Naive B cell (primary cell): ENCODE results near the gene TRIM33. TPM values are rescaled to one million over a fixed set of nuclear protein-coding genes. Genes with fewer than 3 reads are reported as not detected.
A peak's percentile ranks its signal among the peaks of the same experiment; 100 is the strongest.

Experiments used
- ATAC-seq, 2 donors: fragments of 150-1000 bp; cut with Tn5 transposase; 2 replicates each; pipeline ENCODE4 v1.10.0; 2021; ENCODE audit warnings: low read depth in 2 of 2, mild to moderate bottlenecking in 2 of 2, moderate library complexity in 2 of 2
- DNase-seq: peaks from one replicate; pipeline ENCODE4 v3.0.0; 2022
- H3K27ac Mint-ChIP-seq, 6 donors: one replicate each; pipeline ENCODE4 v1.8.0; 2020 to 2022; ENCODE audit warnings: mild to moderate bottlenecking in 6 of 6, mixed read lengths in 6 of 6, moderate library complexity in 5 of 6, inconsistent platforms in 2 of 6
- H3K27me3 Mint-ChIP-seq, 3 donors: one replicate each; pipeline ENCODE4 v1.8.0; 2021 to 2022; ENCODE audit warnings: mixed read lengths in 3 of 3, mild to moderate bottlenecking in 1 of 3
- H3K36me3 Mint-ChIP-seq, 2 donors: one replicate each; pipeline ENCODE4 v1.8.0; 2020 to 2022; ENCODE audit warnings: mixed read lengths in 2 of 2, inconsistent platforms in 1 of 2, mild to moderate bottlenecking in 1 of 2
- H3K4me1 Mint-ChIP-seq, 3 donors: one replicate each; pipeline ENCODE4 v1.8.0; 2020 to 2022; ENCODE audit warnings: mixed read lengths in 3 of 3, inconsistent platforms in 1 of 3, mild to moderate bottlenecking in 1 of 3, moderate library complexity in 1 of 3
- H3K4me3 Mint-ChIP-seq, 8 donors: one replicate each; pipeline ENCODE4 v1.8.0; 2020 to 2022; ENCODE audit warnings: mild to moderate bottlenecking in 8 of 8, mixed read lengths in 8 of 8, moderate library complexity in 8 of 8, inconsistent platforms in 2 of 8
- H3K9me3 Mint-ChIP-seq, 7 donors: one replicate each; pipeline ENCODE4 v1.8.0; 2020 to 2022; ENCODE audit warnings: mixed read lengths in 7 of 7, mild to moderate bottlenecking in 5 of 7, inconsistent platforms in 2 of 7, moderate library complexity in 1 of 7
- polyA plus RNA-seq, 6 donors: library from polyadenylated mRNA; unstranded; fragments of 300-500 nt; fragmentation: Illumina TruSeq; gene quantifications; one replicate each; pipeline ENCODE4 v1.2.3, GENCODE V29; 2021; ENCODE audit warnings: low read depth in 6 of 6

Gene TRIM33
- polyA plus RNA-seq: 10 to 100 TPM; 35.8 to 52.9 (median 46.6) TPM

DNA sequence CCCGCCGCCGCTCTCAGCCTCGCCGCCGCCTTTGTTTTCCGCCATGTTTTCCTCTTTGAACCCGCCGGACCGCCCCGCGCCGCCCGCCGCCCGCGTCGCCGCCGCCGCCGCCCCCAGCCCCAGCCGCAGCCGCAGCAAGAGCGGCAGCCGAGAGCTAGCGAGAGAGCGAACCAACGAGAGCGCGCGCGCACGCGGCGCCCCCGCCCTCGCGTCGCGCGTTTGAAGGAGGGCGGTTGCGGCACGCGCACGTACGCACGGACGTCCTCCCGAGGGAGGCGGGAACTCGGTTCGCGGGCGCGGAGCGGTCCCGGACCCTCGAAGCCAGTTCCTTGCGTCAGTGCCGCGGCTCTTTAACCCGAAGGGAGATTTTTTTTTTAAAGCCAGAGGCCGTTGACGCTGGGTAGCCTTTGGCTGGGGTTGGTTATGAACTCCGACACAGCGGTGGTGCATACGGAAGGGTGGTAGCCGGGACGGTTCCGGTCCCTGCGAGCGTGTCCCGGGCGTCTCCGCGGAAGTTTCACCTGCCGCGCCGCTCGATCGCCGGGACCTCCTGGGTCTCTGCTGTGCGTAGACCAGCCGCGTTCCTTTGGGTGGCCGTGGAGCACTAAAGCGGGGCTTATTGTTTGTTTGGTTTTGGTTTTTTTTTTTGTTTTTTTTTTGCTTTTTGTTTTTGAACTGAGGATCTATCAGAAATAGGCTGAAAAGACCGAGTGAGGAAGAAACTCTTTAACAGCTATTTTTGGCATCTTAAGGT, at the start of gene TRIM33:
Gene TRIM33 (minus strand): TSS at position 172 of the 754 bp plus-strand sequence. CDS start 127 bp downstream, at position 45.
- Mint-ChIP-seq H3K27ac (peak within 1 kb of the TSS; percentile 99 to 100 (median 100)), H3K4me3 (peak within 1 kb of the TSS; percentile 79 to 100 (median 98)), H3K36me3 (peaks cover 0 to 7% of the 10 kb centered on the region in 2 donors), H3K9me3 (no peaks in the 10 kb centered on the region), H3K27me3 (no peaks in the 10 kb centered on the region), H3K4me1 (peaks cover 50 to 56% (median 53%) of the 10 kb centered on the region in 3 donors)
- DNase-seq (peak; percentile 95), ATAC-seq (peak; percentile 71 to 77)

DNA sequence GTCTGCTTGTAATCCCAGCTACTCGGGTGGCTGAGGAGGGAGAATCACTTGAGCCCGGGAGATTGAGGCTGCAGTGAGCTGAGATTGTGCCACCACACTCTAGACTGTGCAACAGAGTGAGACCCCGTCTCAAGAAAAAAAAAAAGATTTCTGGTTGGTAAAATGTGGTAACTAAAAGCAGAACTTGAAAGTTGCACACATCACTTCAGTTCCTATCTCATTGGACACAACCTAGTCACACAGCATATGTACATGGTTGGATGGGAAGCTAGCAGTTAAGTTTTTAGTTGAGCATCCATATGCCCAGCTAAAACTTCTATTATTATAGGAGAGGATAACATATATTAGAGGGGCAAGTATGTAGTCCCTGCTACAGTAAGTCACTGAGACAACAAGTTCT, 48.4 kb upstream of the TRIM33 start:
- H3K36me3 Mint-ChIP-seq: peaks cover 0 to 2% of the 10 kb centered on the region in 2 donors
- peak; percentile 41 for DNase-seq
- H3K27ac Mint-ChIP-seq: peak overlapping the region in 4 of 6 donors; percentile 84 to 95 (median 90)
- peak overlapping the region in 7 of 8 donors; percentile 6 to 65 (median 43) for H3K4me3 Mint-ChIP-seq
- peak; percentile 92 to 95 for ATAC-seq
- H3K27me3 Mint-ChIP-seq: no peaks in the 10 kb centered on the region
- H3K4me1 Mint-ChIP-seq: peaks cover 22 to 36% (median 32%) of the 10 kb centered on the region in 3 donors
- H3K9me3 Mint-ChIP-seq: no peaks in the 10 kb centered on the region

DNA sequence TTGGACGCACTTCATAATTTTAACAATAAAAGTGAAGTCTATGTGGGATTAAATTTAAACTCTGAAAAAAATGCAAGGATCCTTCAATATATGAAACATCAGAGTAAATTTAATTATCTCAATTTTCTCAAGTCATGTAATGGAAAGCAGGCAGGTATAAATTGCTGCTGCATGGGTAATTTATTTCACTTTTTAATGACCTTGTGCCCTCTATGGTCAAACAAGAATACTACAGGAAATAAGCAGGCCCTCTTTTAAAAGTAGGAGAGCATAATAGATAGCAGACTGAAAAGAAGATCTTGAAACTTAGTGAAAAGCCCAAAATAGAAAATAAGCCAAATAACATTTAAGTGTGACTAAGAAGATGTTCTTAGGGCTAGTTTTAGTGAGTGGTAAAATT, 47.5 kb upstream of the TRIM33 start:
- Mint-ChIP-seq H3K4me3 (peak overlapping the region in 6 of 8 donors; percentile 6 to 65 (median 45)), H3K27ac (peak overlapping the region in 1 of 6 donors; percentile 90), H3K4me1 (peaks cover 22 to 36% (median 32%) of the 10 kb centered on the region in 3 donors), H3K27me3 (no peaks in the 10 kb centered on the region), H3K9me3 (no peaks in the 10 kb centered on the region), H3K36me3 (no peaks in the 10 kb centered on the region)
- ATAC-seq: peak; percentile 54 to 56
- peak; percentile 23 for DNase-seq

DNA sequence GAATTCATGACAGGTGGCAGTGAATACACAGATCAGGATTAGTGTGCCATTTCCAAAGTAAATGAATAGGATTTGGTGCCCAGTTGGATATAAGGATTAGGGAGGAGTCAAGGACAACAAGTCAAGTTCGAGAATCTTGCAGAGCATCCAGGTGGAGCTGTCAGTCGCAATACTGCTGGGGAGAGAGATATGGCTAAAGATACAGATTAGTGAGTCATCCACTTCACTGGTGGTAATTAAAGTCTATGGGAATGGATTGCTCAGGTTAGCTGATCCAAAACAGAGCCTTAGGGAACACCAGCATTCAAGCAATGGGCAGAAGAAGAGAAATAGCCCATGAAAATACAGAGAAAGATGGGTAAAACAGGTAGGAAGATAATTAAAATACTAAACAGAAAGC, 43.6 kb upstream of the TRIM33 start:
- DNase-seq: no peak
- H3K4me1 Mint-ChIP-seq: peaks cover 9 to 13% (median 12%) of the 10 kb centered on the region in 3 donors
- no peaks in the 10 kb centered on the region for H3K9me3 Mint-ChIP-seq
- no peak for ATAC-seq
- no peak overlapping the region for H3K4me3 Mint-ChIP-seq
- H3K36me3 Mint-ChIP-seq: no peaks in the 10 kb centered on the region
- peak overlapping the region in 1 of 6 donors; percentile 86 for H3K27ac Mint-ChIP-seq
- peaks cover 0 to 6% (median 0%) of the 10 kb centered on the region in 3 donors for H3K27me3 Mint-ChIP-seq

DNA sequence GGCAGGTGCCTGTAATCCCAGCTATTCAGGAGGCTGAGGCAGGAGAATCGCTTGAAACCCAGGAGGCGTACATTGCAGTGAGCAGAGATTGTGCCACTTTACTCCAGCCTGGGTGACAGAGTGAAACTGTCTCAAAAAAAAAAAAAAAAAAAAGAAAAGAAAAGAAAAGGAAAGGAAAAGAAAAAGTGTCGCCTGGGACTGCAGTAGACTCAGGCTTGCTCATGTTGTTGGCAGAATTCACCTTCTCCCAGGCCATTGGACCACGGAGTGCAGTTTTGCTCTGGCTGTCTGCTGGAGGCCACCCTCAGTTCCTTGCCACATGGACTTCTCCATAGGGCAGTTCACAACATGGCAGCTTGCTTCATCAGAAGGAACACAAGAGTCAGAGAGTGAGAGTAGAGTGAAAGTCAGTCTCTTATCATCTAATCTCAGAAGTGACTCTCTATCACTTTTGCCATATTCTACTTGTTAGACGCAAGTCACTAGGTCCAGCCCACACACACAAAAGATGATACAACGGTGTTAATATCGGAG, 41.2 kb upstream of the TRIM33 start:
- H3K36me3 Mint-ChIP-seq: no peaks in the 10 kb centered on the region
- peaks cover 0 to 12% (median 0%) of the 10 kb centered on the region in 3 donors for H3K27me3 Mint-ChIP-seq
- H3K4me3 Mint-ChIP-seq: no peak overlapping the region
- no peak for ATAC-seq
- H3K4me1 Mint-ChIP-seq: no peaks in the 10 kb centered on the region
- H3K9me3 Mint-ChIP-seq: no peaks in the 10 kb centered on the region
- H3K27ac Mint-ChIP-seq: no peak overlapping the region
- DNase-seq: no peak

DNA sequence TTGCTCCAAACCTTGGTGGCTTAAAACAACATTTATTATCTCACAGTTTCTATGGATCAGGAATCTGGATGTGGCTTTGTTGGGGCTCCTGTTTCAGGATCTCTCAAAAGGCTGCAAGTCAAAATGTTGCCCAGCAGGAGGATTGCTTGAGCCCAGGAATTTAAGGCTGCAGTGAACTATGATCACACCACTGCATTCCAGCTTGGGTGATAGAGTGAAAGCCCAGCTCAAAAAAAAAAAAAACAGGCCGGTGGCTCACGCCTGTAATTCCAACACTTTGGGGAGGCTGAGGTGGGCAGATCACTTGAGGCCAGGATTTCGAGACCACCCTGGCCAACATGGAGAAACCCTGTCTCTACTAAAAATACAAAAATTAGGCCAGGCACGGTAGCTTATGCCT, 40.4 kb upstream of the TRIM33 start:
- H3K4me1 Mint-ChIP-seq: no peaks in the 10 kb centered on the region
- H3K9me3 Mint-ChIP-seq: no peaks in the 10 kb centered on the region
- no peaks in the 10 kb centered on the region for H3K36me3 Mint-ChIP-seq
- H3K4me3 Mint-ChIP-seq: no peak overlapping the region
- peaks cover 0 to 12% (median 0%) of the 10 kb centered on the region in 3 donors for H3K27me3 Mint-ChIP-seq
- H3K27ac Mint-ChIP-seq: no peak overlapping the region
- no peak for DNase-seq
- no peak for ATAC-seq

DNA sequence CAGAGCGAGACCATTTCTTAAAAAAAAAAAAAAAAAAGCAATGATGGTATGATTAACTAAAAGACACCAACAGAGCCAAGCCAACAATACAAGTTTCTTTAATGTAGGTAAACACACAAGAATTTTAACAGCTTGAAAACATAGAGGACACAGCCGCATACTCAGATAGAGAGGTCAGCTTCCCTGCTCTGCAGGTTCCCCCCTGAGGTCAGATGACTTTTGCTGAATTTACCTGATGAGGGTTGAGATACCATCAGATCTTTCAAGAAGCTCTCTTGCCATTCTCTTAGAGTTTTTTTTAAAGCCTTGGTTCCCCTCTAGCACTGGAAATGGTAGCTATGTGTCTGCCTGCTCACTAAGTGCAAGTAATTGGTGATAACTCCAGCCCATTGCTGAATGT, 39.3 kb upstream of the TRIM33 start:
- H3K27ac Mint-ChIP-seq: no peak overlapping the region
- ATAC-seq (no peak), DNase-seq (no peak)
- no peaks in the 10 kb centered on the region for H3K36me3 Mint-ChIP-seq
- H3K27me3 Mint-ChIP-seq: peaks cover 0 to 17% (median 3%) of the 10 kb centered on the region in 3 donors
- H3K4me1 Mint-ChIP-seq: no peaks in the 10 kb centered on the region
- no peak overlapping the region for H3K4me3 Mint-ChIP-seq
- H3K9me3 Mint-ChIP-seq: no peaks in the 10 kb centered on the region

DNA sequence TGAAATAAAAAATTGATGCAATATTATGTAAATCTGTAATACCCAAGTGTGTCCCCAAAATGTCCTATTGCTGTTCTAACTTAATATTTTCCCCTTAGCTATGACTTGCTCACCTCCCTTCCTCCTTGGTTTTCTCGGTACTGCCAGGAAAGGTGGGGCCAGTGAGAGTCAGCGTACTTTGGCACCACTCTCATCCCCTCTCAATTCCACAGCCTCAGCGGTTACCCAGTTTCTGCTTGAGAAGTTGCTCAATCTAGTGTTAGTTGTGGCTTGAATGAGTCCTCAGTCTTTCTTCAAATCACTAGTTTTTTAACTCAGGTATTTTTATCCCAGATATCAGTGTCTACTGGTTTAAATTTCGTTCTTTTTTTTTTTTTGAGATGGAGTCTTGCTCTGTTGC, 38.1 kb upstream of the TRIM33 start:
- no peaks in the 10 kb centered on the region for H3K36me3 Mint-ChIP-seq
- no peak overlapping the region for H3K27ac Mint-ChIP-seq
- no peaks in the 10 kb centered on the region for H3K9me3 Mint-ChIP-seq
- no peaks in the 10 kb centered on the region for H3K4me1 Mint-ChIP-seq
- ATAC-seq (no peak), DNase-seq (no peak)
- H3K4me3 Mint-ChIP-seq: no peak overlapping the region
- peaks cover 0 to 23% (median 3%) of the 10 kb centered on the region in 3 donors for H3K27me3 Mint-ChIP-seq

DNA sequence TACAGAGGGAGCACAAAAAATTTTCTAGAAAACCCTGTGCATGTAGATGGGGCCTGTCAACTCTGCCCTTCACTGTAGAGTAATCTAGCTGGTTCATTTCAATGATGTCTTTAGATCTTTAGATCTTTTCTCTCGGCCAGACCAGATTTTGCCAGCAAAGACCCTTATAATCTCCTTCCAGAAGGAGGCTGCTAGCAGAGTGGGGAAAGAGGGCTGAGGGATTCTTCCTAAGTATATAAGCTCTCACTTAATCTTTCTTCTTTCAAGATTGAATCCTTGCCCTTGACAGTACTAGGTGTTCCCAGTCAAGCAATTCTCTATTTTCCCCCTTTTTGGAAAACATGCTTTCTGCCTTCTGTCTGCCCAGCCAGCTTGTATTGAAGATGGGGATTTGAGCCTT, 36.1 kb upstream of the TRIM33 start:
- Mint-ChIP-seq H3K27ac (peak overlapping the region in 1 of 6 donors; percentile 30), H3K4me3 (no peak overlapping the region), H3K9me3 (no peaks in the 10 kb centered on the region), H3K27me3 (peaks cover 0 to 23% (median 3%) of the 10 kb centered on the region in 3 donors), H3K36me3 (no peaks in the 10 kb centered on the region), H3K4me1 (no peaks in the 10 kb centered on the region)
- ATAC-seq (no peak), DNase-seq (no peak)

DNA sequence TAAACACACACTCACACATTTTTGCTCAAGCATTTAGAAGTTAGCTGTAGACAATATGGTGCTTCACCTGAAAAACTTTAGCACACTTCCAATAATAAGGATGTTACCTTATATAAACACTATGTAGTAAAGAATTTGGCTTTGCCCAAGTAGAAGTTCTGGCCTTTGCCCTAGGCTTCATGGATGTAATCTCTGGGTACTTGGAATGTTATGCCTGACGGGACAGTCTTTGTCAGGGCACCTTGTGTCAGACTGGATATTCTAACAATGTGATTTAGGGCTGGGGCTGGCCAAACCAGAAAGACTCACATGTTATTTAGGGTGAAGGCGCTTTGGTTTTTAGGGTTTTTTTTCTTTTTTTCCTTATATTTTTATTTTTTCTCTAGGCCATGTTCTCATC, 34.8 kb upstream of the TRIM33 start:
- Mint-ChIP-seq H3K27me3 (peaks cover 0 to 19% (median 3%) of the 10 kb centered on the region in 3 donors), H3K4me1 (no peaks in the 10 kb centered on the region), H3K9me3 (no peaks in the 10 kb centered on the region), H3K27ac (no peak overlapping the region), H3K4me3 (no peak overlapping the region), H3K36me3 (no peaks in the 10 kb centered on the region)
- DNase-seq (no peak), ATAC-seq (no peak)

DNA sequence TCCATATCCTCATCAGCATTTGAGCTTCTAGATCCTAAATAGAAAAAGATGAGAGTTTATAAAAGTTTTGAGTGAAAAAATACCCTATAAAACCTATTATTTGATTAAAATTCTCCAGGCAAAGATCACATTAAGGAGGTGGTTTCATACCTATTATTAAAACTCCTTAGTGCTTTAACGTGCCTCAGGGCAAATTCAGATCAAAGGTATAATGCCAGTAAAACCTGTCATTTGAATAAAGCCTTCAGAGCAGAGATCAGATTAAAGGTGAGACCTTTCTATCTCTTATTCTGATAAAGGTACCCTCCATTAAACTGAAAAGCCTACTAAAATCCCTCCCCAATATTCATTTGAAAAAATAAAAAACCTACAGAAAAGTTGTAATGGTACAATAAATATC, 34.3 kb upstream of the TRIM33 start:
- no peaks in the 10 kb centered on the region for H3K4me1 Mint-ChIP-seq
- H3K27me3 Mint-ChIP-seq: peaks cover 0 to 17% (median 3%) of the 10 kb centered on the region in 3 donors

DNA sequence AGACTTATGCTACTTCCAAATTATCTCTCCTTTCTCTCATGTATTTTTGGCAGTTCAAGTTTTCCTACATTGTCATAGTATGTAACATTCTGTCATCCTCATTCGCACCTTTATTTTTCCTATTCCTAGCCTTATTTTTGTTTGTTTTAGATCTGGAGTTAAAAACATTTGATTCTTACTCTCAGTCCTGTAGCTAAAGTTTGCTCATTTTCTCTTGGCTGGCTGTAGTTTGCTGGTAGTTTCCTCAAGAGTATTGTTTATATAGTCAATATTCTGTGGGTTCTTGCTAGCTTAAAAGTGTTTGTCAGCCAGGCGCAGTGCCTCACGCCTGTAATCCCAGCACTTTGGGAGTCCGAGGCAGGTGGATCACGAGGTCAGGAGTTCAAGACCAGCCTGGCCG, 29.8 kb upstream of the TRIM33 start:
- Mint-ChIP-seq H3K9me3 (no peaks in the 10 kb centered on the region), H3K27me3 (peaks cover 0 to 12% (median 3%) of the 10 kb centered on the region in 3 donors), H3K36me3 (no peaks in the 10 kb centered on the region), H3K4me1 (no peaks in the 10 kb centered on the region), H3K27ac (no peak overlapping the region), H3K4me3 (no peak overlapping the region)
- ATAC-seq (no peak), DNase-seq (no peak)

More for the DNA sequence above, 34.3 kb upstream of the TRIM33 start:
- H3K36me3 Mint-ChIP-seq: no peaks in the 10 kb centered on the region
- no peak overlapping the region for H3K27ac Mint-ChIP-seq
- ATAC-seq: no peak
- H3K4me3 Mint-ChIP-seq: no peak overlapping the region
- DNase-seq: no peak
- H3K9me3 Mint-ChIP-seq: no peaks in the 10 kb centered on the region

DNA sequence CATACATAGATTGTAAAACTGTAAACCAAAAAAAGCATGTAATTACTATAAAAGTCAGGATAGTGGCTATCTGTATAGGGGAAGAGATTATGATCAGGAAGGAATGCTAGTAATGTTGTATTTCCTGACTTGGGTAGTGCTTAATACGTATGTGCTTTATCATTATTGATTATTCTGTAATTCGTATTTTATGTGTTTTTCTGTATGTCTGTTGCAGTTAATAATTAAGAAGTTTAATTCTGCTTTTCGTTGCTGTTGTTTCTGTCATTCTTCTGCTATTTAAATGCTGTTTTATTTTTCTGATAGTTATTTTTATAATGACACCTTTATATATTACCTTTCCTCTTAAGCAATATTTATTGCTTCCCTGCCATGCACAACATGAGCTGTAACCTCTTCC, 29.3 kb upstream of the TRIM33 start:
- DNase-seq: no peak
- no peak overlapping the region for H3K4me3 Mint-ChIP-seq
- peaks cover 0 to 12% (median 0%) of the 10 kb centered on the region in 3 donors for H3K27me3 Mint-ChIP-seq
- no peaks in the 10 kb centered on the region for H3K4me1 Mint-ChIP-seq
- no peaks in the 10 kb centered on the region for H3K36me3 Mint-ChIP-seq
- no peak for ATAC-seq
- H3K27ac Mint-ChIP-seq: no peak overlapping the region
- no peaks in the 10 kb centered on the region for H3K9me3 Mint-ChIP-seq

DNA sequence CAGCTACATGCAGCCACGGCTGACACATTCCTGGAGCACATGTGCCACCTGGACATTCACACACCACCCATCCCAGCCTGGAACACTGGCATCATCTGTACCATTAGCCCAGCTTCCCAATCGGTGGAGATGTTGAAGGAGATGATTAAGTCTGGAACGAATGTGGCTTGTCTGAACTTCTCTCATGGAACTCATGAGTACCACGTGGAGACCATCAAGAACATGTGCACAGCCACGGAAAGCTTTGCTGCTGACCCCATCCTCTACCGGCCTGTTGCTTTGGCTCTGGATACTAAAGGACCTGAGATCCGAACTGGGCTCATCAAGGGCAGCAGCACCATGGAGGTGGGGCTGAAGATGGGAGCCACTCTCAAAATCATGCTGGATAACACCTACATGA, 25.0 kb upstream of the TRIM33 start:
- Mint-ChIP-seq H3K27me3 (peaks cover 0 to 6% (median 0%) of the 10 kb centered on the region in 3 donors), H3K27ac (no peak overlapping the region), H3K9me3 (no peaks in the 10 kb centered on the region), H3K4me3 (no peak overlapping the region), H3K4me1 (no peaks in the 10 kb centered on the region), H3K36me3 (no peaks in the 10 kb centered on the region)
- ATAC-seq (no peak), DNase-seq (no peak)
